Measurements from ENCODE around the gene CDH20.

CDH20 gene

DNA sequence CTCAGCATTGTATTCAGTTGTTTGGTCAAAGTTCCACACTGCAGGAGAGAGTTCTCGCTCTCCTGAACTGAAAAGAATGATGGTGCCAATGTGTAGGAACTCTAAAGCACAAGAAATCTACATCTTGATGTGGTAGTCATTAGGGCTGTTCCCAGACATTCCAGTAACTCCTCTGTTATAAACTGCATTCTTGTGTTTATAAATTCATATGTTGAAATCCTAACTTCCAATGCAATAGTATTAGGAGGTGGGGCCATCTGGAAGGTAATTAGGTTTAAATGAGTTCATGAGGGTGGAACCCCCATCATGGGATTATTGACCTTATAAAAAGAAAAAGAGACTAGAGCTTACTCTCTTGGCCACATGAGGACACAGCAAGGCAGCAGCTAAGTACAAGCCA, 239.6 kb downstream of the CDH20 start:
- no peaks in the 10 kb centered on the region for H3K9me3 Mint-ChIP-seq
- H3K27me3 Mint-ChIP-seq, result peaks cover 4% of the 10 kb centered on the region
- DNase-seq, result no peak
- no peak overlapping the region for H3K4me3 Mint-ChIP-seq
- no peaks in the 10 kb centered on the region for H3K4me1 Mint-ChIP-seq
- CTCF ChIA-PET, result interaction anchor here (1.0 kb wide), 1 partner anchor 261 kb away, joined by 3 read pairs; no protein-coding TSS in a partner anchor
- no peaks in the 10 kb centered on the region for H3K36me3 Mint-ChIP-seq
- H3K27ac Mint-ChIP-seq, result no peak overlapping the region

DNA sequence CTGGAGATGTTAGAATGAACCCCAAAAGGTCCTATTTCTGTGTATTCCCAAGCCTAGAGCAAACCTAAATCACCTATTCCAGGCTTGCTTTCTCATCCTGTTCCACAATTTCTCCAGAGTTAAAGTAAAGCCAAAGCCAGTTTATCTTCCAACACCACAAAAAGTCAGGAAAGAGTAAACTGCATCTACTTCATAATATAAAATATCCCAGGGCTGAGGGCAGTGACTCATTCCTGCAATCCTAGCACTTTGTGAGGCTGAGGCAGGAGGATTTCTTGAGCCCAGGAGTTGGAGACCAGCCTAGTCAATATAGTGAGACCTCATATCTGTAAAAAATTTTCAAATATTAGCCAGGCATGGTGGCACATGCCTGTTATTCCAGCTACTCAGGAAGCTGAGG, 241.4 kb downstream of the CDH20 start:
- Mint-ChIP-seq H3K4me1 (no peaks in the 10 kb centered on the region), H3K27ac (no peak overlapping the region), H3K27me3 (no peaks in the 10 kb centered on the region), H3K4me3 (no peak overlapping the region), H3K9me3 (no peaks in the 10 kb centered on the region), H3K36me3 (no peaks in the 10 kb centered on the region)
- CTCF ChIA-PET, result no interaction called here
- DNase-seq, result no peak

DNA sequence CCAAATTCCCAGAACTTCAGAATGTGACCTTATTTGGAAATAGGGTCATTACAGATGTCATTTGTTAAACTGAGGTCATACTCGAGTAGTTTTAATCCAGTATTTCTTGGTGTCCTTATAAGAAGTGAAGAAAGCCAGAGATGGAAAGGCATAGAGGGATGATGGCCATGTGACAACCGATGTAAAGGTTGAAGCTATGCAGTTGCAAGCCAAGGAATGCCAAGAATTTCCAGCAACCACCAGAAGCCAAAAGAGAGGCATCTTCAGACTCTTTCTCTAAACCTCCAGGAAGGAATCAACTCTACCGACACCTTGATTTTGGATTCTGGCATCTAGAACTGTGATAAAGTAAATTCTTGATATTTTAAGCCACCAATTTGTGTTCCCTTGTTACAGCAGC, 242.2 kb downstream of the CDH20 start:
- Mint-ChIP-seq H3K36me3 (no peaks in the 10 kb centered on the region), H3K27ac (no peak overlapping the region), H3K27me3 (peaks cover 3% of the 10 kb centered on the region), H3K9me3 (no peaks in the 10 kb centered on the region), H3K4me3 (no peak overlapping the region), H3K4me1 (no peaks in the 10 kb centered on the region)
- DNase-seq, result no peak
- CTCF ChIA-PET, result no interaction called here

DNA sequence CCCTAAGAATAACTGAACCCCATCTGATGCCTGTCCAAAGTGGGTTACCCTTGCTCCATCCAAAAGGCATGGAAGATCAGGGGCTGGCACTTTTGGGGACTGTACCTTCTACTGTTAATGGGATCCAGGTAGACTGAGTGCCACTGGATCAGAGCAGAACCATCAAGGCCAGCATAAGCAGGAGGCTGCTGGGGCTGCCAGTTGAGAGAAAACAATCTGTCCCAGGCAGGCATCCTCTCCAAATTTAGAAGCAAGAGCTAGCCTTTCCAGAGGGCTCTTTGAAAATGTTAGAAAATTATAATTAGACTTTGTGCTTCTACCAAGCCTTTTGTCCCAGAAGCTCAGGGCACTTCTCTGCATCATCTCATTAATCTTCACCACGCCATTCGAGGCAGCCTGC, 245.6 kb downstream of the CDH20 start:
- no peak for DNase-seq
- CTCF ChIA-PET, result interaction anchor here (2.1 to 4.5 kb wide), 3 partner anchors 9 to 552 kb away, joined by 5 to 16 read pairs (median 7); no protein-coding TSS in a partner anchor
- no peak overlapping the region for H3K4me3 Mint-ChIP-seq

DNA sequence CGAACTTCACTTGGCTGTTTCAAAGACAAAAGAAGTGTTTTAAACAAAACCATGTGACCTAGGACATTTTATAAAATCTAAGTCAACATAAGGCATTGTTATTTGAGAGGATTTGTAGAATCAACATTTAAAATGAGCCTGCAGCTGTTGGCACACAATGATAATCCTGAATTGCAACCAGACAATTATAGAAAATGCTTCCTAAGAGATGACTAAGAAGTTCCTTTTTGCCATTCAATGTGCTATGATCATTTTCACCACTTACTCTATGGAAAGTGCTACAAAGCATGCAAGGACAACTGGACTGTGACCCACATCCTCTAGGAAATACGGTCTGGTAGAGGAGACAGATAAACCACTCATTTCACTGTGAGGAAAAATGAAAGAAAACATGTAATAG, 246.4 kb downstream of the CDH20 start:
- H3K36me3 Mint-ChIP-seq, result no peaks in the 10 kb centered on the region
- no peak overlapping the region for H3K4me3 Mint-ChIP-seq
- H3K27me3 Mint-ChIP-seq, result peaks cover 22% of the 10 kb centered on the region
- CTCF ChIA-PET, result interaction anchor here (2.1 to 4.5 kb wide), 3 partner anchors 8 to 551 kb away, joined by 5 to 16 read pairs (median 7); no protein-coding TSS in a partner anchor
- DNase-seq, result no peak
- H3K9me3 Mint-ChIP-seq, result no peaks in the 10 kb centered on the region
- no peak overlapping the region for H3K27ac Mint-ChIP-seq
- no peaks in the 10 kb centered on the region for H3K4me1 Mint-ChIP-seq

More for the DNA sequence above, 245.6 kb downstream of the CDH20 start:
- Mint-ChIP-seq H3K27ac (no peak overlapping the region), H3K9me3 (no peaks in the 10 kb centered on the region), H3K4me1 (no peaks in the 10 kb centered on the region), H3K36me3 (no peaks in the 10 kb centered on the region), H3K27me3 (peaks cover 21% of the 10 kb centered on the region)

DNA sequence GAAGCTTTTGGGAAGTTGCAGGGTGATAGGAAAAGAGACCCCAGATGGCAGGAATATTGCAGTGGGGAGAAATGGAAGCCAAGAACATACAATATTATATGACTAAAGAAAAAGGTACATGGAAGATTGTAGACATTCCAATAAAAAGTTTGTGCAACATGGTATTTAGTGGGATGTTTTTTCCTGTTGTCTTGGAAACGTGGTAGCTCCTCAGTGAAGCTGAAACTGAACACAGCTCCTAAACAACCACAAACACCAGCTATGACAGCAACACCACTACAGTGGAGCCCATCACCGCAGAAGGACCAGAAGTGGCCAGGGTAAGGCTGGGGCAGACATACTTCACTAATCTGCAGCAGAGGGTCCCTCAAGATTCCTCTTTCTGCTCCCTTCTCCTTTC, 246.8 kb downstream of the CDH20 start:
- no peak for DNase-seq
- peaks cover 22% of the 10 kb centered on the region for H3K27me3 Mint-ChIP-seq
- H3K36me3 Mint-ChIP-seq, result no peaks in the 10 kb centered on the region
- H3K4me1 Mint-ChIP-seq, result no peaks in the 10 kb centered on the region
- CTCF ChIA-PET, result interaction anchor here (2.1 to 4.5 kb wide), 2 partner anchors 314 to 551 kb away, joined by 5 to 16 read pairs; no protein-coding TSS in a partner anchor
- H3K27ac Mint-ChIP-seq, result no peak overlapping the region
- no peak overlapping the region for H3K4me3 Mint-ChIP-seq
- H3K9me3 Mint-ChIP-seq, result no peaks in the 10 kb centered on the region

DNA sequence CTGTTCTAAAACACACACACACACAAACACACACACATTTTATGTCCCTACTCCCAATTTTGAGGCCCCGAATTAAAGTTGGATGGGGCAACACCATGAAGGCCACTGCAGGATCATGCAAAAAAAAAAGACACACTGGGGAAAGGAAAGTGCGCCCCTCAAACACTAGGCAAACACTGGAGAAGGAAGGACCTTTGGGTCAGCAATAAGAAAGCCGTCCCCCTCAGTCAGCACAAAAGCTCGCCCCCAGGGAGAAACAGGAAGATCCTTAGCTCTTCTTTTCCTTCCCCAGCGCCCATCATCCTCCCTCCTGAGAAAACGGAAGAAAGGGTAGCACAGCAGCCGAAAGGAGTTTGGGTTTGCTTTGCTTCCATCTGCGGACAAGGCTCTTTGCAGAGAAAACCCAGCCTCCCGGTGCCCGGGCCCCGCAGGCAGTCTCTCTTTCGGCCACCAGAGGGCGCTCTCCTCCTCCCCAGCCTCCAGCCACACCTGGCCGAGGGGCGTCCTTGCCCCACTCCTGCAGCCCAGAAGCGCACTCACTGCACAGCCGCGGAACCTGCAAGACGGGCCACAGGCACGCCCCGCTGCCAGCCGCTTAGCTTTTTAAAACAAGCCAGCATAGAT, 248.5 kb downstream of the CDH20 start:
- peak; percentile 76 for DNase-seq
- no peak overlapping the region for H3K4me3 Mint-ChIP-seq
- H3K27me3 Mint-ChIP-seq, result peaks cover 22% of the 10 kb centered on the region
- H3K27ac Mint-ChIP-seq, result no peak overlapping the region
- CTCF ChIA-PET, result interaction anchor here (1.3 to 4.5 kb wide), 3 partner anchors 547 to 551 kb away, joined by 4 to 16 read pairs (median 5); no protein-coding TSS in a partner anchor
- H3K4me1 Mint-ChIP-seq, result no peaks in the 10 kb centered on the region
- no peaks in the 10 kb centered on the region for H3K9me3 Mint-ChIP-seq
- no peaks in the 10 kb centered on the region for H3K36me3 Mint-ChIP-seq

DNA sequence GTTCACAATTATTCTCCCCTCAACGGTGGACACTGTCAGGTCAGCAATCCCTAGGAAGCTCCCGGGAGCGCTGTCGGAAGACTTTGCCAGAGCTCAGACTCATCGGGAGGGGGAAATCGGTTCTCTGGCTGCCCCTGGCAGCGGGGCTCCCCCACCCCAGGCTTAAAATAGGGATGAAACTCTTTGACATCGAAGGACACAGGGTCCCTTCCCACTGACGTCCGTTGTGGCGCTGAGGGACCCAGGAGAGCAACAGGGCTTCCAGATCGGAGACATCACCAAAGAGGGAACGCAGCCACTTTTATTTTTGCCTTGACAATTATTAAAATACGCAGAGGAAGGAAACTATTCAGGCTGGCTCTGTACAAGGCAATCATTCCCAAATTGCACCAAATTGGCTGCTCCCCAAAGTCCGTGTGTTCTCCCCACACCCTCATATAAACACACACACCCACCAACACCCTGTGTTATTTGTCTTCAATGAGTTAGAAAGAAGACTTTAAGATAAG, 249.0 kb downstream of the CDH20 start:
- H3K4me1 Mint-ChIP-seq, result no peaks in the 10 kb centered on the region
- no peak for DNase-seq
- no peaks in the 10 kb centered on the region for H3K36me3 Mint-ChIP-seq
- no peaks in the 10 kb centered on the region for H3K9me3 Mint-ChIP-seq
- CTCF ChIA-PET, result interaction anchor here (1.3 to 4.5 kb wide), 3 partner anchors 547 to 551 kb away, joined by 4 to 16 read pairs (median 5); no protein-coding TSS in a partner anchor
- no peak overlapping the region for H3K4me3 Mint-ChIP-seq
- peaks cover 22% of the 10 kb centered on the region for H3K27me3 Mint-ChIP-seq
- no peak overlapping the region for H3K27ac Mint-ChIP-seq

DNA sequence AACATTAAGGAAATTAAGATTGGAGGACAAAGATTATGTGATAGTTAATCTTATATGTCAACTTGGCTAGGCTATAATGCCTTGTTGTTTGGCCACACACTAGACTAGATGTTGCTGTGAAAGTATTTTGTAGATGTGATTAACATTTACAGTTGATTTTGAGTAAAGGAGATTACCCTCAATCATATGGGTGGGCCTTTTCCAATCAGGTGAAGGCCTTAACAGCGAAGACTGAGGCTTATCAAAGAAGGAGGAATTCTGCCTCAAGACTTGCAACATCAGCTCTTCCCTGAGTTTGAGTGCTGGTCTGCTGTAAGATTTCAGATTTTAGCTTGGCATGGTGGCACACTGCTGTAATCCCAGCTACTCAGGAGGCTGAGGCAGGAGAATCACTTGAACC, 250.3 kb downstream of the CDH20 start:
- no peak for DNase-seq
- no peak overlapping the region for H3K4me3 Mint-ChIP-seq
- CTCF ChIA-PET, result interaction anchor here (1.1 kb wide), 1 partner anchor 317 kb away, joined by 3 read pairs; no protein-coding TSS in a partner anchor
- peaks cover 29% of the 10 kb centered on the region for H3K27me3 Mint-ChIP-seq
- no peaks in the 10 kb centered on the region for H3K9me3 Mint-ChIP-seq
- H3K36me3 Mint-ChIP-seq, result no peaks in the 10 kb centered on the region
- H3K4me1 Mint-ChIP-seq, result no peaks in the 10 kb centered on the region
- H3K27ac Mint-ChIP-seq, result no peak overlapping the region

DNA sequence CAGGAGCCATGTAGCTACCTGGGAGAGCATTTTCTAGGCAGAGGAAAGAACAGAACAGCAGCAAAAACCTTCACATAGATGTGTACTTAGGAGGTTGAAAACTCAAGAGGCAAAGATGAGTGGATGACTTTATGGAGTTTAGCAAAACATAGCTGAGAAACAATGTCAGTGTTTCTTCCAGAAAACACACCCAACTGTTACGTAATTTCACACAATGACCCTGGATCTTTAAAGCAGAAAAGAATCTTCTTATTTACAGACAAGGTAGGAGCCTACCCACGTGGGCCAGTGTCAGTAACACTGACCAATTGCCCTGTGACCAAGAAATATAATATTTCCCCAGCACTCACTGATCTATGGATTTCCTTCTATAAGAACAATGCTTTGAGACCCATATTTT, 254.6 kb downstream of the CDH20 start:
- no peaks in the 10 kb centered on the region for H3K36me3 Mint-ChIP-seq
- CTCF ChIA-PET, result interaction anchor here (2.1 kb wide), 1 partner anchor 10 kb away, joined by 7 read pairs; no protein-coding TSS in a partner anchor
- DNase-seq, result no peak
- peaks cover 23% of the 10 kb centered on the region for H3K27me3 Mint-ChIP-seq
- no peaks in the 10 kb centered on the region for H3K4me1 Mint-ChIP-seq
- no peaks in the 10 kb centered on the region for H3K9me3 Mint-ChIP-seq
- no peak overlapping the region for H3K4me3 Mint-ChIP-seq
- H3K27ac Mint-ChIP-seq, result no peak overlapping the region

DNA sequence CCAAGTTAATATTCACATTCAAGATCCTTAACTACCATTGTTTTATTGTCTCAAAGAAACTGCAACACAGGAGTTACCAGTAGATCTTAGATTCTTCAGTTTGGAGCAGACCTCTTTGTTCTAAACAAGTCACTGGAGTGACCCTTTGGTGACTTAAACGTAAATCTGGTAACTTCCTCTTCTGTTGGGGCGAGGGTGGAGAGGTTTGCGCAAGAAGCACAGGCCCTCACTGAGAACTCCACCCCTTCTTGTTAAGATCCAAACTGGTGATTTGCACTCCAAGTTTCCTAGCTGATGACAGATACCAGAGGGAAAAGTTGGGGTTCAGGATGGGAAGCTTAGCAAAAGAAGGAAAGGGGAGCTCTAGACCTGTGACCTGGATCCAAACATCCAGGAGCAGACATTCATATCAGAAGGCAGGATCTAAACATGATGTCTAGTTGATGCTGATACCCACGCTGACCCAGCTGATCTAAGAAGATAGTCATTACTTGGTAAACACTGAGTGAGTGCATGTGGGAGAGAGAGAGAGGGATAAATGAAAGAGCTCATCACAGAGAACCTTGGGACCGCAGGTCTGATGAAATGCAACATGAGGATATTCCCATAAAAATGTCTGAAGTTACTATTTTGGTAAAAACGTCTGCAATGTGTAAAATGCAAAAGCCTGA, 256.0 kb downstream of the CDH20 start:
- CTCF ChIA-PET, result no interaction called here
- no peak for DNase-seq
- Mint-ChIP-seq H3K27me3 (peaks cover 19% of the 10 kb centered on the region), H3K4me3 (no peak overlapping the region), H3K27ac (no peak overlapping the region), H3K9me3 (no peaks in the 10 kb centered on the region), H3K36me3 (no peaks in the 10 kb centered on the region), H3K4me1 (no peaks in the 10 kb centered on the region)

DNA sequence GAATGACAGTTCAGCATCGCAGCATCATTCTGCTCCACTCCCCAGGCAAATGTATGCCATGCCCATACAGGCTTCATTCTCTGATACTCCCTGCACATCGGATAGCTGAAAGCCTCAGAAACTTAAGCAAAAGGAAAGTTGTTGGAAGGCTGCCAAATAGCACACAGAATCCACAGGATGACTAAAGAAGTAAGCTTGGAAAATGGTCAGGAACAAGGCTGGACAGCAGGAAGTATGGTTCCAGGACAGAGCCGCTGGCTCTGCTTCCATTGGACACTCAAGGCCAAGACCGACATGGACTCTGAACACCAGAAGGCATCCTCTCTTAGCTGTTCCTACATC, 256.5 kb downstream of the CDH20 start:
- no peak overlapping the region for H3K27ac Mint-ChIP-seq
- no peak for DNase-seq
- CTCF ChIA-PET, result no interaction called here
- peaks cover 19% of the 10 kb centered on the region for H3K27me3 Mint-ChIP-seq
- no peaks in the 10 kb centered on the region for H3K9me3 Mint-ChIP-seq
- no peaks in the 10 kb centered on the region for H3K4me1 Mint-ChIP-seq
- H3K4me3 Mint-ChIP-seq, result no peak overlapping the region
- no peaks in the 10 kb centered on the region for H3K36me3 Mint-ChIP-seq

DNA sequence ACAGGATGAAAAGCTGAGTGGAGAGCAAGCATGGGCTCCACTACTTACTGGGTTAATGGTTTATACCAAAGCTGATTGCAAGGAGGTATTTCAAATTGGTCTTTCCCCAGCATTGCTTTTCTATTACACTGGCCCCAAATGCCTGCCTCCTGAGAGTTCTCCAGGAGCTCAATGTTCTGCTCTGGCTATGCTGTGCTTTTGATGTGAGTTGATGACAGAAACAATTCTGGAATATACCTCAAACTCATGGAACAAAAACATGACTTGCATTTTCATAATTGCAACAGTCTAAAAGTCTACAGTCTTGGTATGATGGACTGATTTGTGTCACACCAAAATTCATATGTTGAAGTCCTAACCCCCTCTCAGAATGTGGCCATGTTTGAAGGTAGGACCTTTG, 258.0 kb downstream of the CDH20 start:
- DNase-seq, result no peak
- CTCF ChIA-PET, result no interaction called here
- H3K4me3 Mint-ChIP-seq, result no peak overlapping the region
- H3K36me3 Mint-ChIP-seq, result no peaks in the 10 kb centered on the region
- H3K9me3 Mint-ChIP-seq, result no peaks in the 10 kb centered on the region
- H3K27ac Mint-ChIP-seq, result no peak overlapping the region
- no peaks in the 10 kb centered on the region for H3K4me1 Mint-ChIP-seq
- H3K27me3 Mint-ChIP-seq, result peaks cover 22% of the 10 kb centered on the region

DNA sequence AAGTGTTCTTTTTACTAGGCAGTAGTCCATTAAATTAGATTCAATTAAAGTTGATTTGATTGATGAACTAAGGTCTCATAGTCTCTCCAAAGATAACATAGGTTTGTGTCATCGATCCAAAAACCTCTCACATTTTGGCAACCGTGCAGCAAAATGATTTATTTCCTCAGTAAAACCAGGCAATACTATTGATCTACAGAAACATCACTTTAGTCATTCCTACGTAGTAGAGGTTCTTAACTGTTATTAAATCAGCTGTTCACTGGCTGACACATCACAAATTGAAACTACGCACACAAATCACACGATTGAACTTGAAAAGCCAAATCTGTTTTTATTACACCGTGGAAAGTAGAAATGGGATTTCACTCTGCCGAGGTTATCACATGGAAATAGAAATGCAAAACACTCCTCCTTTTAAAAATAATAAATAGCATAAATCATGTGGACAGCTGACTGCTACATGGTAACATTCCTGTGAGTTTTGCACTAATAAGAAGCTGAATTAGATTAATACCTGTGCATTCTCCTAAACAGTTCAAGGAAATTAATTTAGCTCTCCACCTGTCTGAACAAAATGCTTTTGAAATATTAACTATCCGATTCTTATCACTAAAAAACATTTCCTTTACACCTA, 262.5 kb downstream of the CDH20 start:
- no peaks in the 10 kb centered on the region for H3K9me3 Mint-ChIP-seq
- no peak overlapping the region for H3K27ac Mint-ChIP-seq
- no peaks in the 10 kb centered on the region for H3K4me1 Mint-ChIP-seq
- CTCF ChIA-PET, result no interaction called here
- H3K36me3 Mint-ChIP-seq, result no peaks in the 10 kb centered on the region
- no peak for DNase-seq
- peaks cover 4% of the 10 kb centered on the region for H3K27me3 Mint-ChIP-seq
- no peak overlapping the region for H3K4me3 Mint-ChIP-seq
